ENCODE results near the gene CPEB4. TPM values are rescaled to one million over a fixed set of nuclear protein-coding genes. Genes with fewer than 3 reads are reported as not detected.

CPEB4 gene
- total and polyA plus RNA-seq, 4 donors: 14.3 to 113 (median 32.1) TPM

GRCh38 chr5:173885475-173886010 lies 2.6 kb upstream of the CPEB4 start:
- Histone ChIP-seq H3K27me3 (ENCODE audit: control insufficient read depth in 4 of 4, insufficient read depth in 4 of 4, low read length in 3 of 4) (no peaks in the 10 kb centered on the region), H3K4me3 (ENCODE audit: low read depth in 1 of 3, low read length in 3 of 3) (no peak overlapping the region), H3K36me3 (ENCODE audit: control insufficient read depth in 4 of 4, insufficient read depth in 3 of 4, low read depth in 1 of 4, low read length in 3 of 4) (no peaks in the 10 kb centered on the region), H3K4me1 (ENCODE audit: control insufficient read depth in 4 of 4, insufficient read depth in 4 of 4, low read length in 3 of 4) (peaks cover 0 to 32% (median 18%) of the 10 kb centered on the region in 4 donors), H3K9ac (ENCODE audit: low read depth in 1 of 2, low read length in 2 of 2) (no peak overlapping the region), H3K9me3 (ENCODE audit: control insufficient read depth in 4 of 4, low read length in 3 of 4) (no peaks in the 10 kb centered on the region), H3K27ac (ENCODE audit: low read depth in 1 of 2, low read length in 2 of 2) (no peak overlapping the region)
- 75% methylated on average over 6 of the region's 6 CpGs for WGBS
- peak; percentile 64 for DNase-seq (ENCODE audit: low spot score)
- TF ChIP-seq EGR1 (IDR thresholded peaks at IDR 0.05; ENCODE audit: low read depth in 2 of 2) (no peak), RAD21 (IDR thresholded peaks at IDR 0.05) (peak; percentile 18 to 37)

DNA sequence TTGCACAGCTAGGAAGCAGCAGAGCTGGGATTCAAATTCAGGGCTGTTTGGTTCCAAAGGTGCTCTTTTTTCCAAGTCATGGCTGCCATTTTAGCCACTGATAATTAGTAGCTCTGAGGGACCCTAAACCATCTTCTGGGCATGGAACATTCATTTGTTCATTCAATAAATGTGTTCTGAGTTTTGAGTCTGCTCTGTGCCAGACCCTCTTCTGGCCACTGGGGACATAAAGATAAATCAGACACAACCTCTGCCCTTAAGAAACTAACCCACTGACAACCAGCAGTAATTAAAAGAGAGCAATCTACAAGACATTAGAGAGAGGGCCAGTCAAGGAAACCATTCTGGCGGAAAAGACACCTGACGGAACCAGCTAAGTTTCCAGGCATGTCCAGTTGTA lies 2.0 kb upstream of the CPEB4 start:
- Histone ChIP-seq H3K27ac (ENCODE audit: low read depth in 1 of 2, low read length in 2 of 2) (peak overlapping the region in 1 of 2 donors; percentile 11), H3K9ac (ENCODE audit: low read depth in 1 of 2, low read length in 2 of 2) (no peak overlapping the region), H3K4me3 (ENCODE audit: low read depth in 1 of 3, low read length in 3 of 3) (no peak overlapping the region), H3K36me3 (ENCODE audit: control insufficient read depth in 4 of 4, insufficient read depth in 3 of 4, low read depth in 1 of 4, low read length in 3 of 4) (no peaks in the 10 kb centered on the region), H3K27me3 (ENCODE audit: control insufficient read depth in 4 of 4, insufficient read depth in 4 of 4, low read length in 3 of 4) (no peaks in the 10 kb centered on the region), H3K9me3 (ENCODE audit: control insufficient read depth in 4 of 4, low read length in 3 of 4) (no peaks in the 10 kb centered on the region), H3K4me1 (ENCODE audit: control insufficient read depth in 4 of 4, insufficient read depth in 4 of 4, low read length in 3 of 4) (peaks cover 0 to 34% (median 18%) of the 10 kb centered on the region in 4 donors)
- WGBS: 97% methylated on average over 2 of the region's 2 CpGs
- DNase-seq (ENCODE audit: low spot score): no peak
- TF ChIP-seq YY1 (IDR thresholded peaks at IDR 0.05): peak; percentile 13
- TF ChIP-seq TAF1 (conservative IDR thresholded peaks at IDR 0.05): no peak
- TF ChIP-seq RXRA (IDR thresholded peaks at IDR 0.05): no peak

DNA sequence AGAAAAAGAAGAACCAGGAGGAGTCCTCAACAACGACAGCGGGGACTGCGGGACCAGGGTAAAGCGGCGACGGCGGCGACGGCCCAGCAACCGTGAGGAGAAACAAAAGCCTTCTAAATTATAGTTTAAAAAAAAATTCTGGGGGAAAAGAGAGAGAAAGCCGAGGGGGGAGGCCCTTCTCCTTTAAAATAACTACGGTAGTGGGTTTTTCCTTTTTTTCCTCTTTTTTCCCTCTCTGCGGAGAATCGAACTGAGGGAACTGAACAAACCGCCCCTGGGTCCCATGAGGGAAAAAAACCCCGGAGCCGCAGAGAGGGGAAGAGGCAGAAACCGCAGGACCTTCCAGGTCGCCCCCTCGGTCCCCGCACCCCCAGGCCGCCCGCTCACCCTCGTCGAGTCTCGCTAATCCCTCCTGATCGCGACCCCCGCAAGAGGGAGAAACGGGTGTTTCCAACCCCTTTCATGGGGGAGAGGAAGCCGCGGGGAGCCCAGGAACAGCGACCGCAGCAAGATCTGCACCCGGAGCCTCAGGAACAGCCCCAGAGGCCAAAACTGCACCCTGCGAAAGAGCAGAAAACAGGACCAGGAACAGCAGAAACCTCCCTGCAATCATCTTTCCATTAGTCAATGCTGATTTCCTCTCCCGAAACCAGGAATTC lies 453 bp downstream of the CPEB4 start:
- Histone ChIP-seq H3K9me3 (ENCODE audit: control insufficient read depth in 4 of 4, low read length in 3 of 4) (no peaks in the 10 kb centered on the region), H3K4me1 (ENCODE audit: control insufficient read depth in 4 of 4, insufficient read depth in 4 of 4, low read length in 3 of 4) (peaks cover 0 to 33% (median 14%) of the 10 kb centered on the region in 4 donors), H3K9ac (ENCODE audit: low read depth in 1 of 2, low read length in 2 of 2) (peak overlapping the region; percentile 84 to 99), H3K27me3 (ENCODE audit: control insufficient read depth in 4 of 4, insufficient read depth in 4 of 4, low read length in 3 of 4) (no peaks in the 10 kb centered on the region), H3K4me3 (ENCODE audit: low read depth in 1 of 3, low read length in 3 of 3) (peak overlapping the region; percentile 73 to 91 (median 89)), H3K36me3 (ENCODE audit: control insufficient read depth in 4 of 4, insufficient read depth in 3 of 4, low read depth in 1 of 4, low read length in 3 of 4) (no peaks in the 10 kb centered on the region), H3K27ac (ENCODE audit: low read depth in 1 of 2, low read length in 2 of 2) (peak overlapping the region; percentile 83 to 88)
- TF ChIP-seq RAD21 (IDR thresholded peaks at IDR 0.05): peak in 1 of 2 donors; percentile 22
- TF ChIP-seq FOXA2 (IDR thresholded peaks at IDR 0.05): no peak
- DNase-seq (ENCODE audit: low spot score): peak; percentile 62
- under 1% methylated on average over 37 of the region's 37 CpGs for WGBS

GRCh38 chr5:173890195-173890991 lies 2.2 kb downstream of the CPEB4 start:
- WGBS: 20% methylated on average over 19 of the region's 19 CpGs
- H3K4me1 ChIP-seq (ENCODE audit: control insufficient read depth in 4 of 4, insufficient read depth in 4 of 4, low read length in 3 of 4): peaks cover 6 to 36% (median 17%) of the 10 kb centered on the region in 4 donors
- TF ChIP-seq RXRA (IDR thresholded peaks at IDR 0.05): peak in 1 of 2 donors; percentile 4
- no peak for TF ChIP-seq TAF1 (conservative IDR thresholded peaks at IDR 0.05)
- TF ChIP-seq, protein P1, sequence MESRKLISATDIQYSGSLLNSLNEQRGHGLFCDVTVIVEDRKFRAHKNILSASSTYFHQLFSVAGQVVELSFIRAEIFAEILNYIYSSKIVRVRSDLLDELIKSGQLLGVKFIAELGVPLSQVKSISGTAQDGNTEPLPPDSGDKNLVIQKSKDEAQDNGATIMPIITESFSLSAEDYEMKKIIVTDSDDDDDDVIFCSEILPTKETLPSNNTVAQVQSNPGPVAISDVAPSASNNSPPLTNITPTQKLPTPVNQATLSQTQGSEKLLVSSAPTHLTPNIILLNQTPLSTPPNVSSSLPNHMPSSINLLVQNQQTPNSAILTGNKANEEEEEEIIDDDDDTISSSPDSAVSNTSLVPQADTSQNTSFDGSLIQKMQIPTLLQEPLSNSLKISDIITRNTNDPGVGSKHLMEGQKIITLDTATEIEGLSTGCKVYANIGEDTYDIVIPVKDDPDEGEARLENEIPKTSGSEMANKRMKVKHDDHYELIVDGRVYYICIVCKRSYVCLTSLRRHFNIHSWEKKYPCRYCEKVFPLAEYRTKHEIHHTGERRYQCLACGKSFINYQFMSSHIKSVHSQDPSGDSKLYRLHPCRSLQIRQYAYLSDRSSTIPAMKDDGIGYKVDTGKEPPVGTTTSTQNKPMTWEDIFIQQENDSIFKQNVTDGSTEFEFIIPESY (IDR thresholded peaks at IDR 0.05): no peak
- TF ChIP-seq EGR1 (IDR thresholded peaks at IDR 0.05; ENCODE audit: low read depth in 2 of 2): no peak
- TF ChIP-seq FOXA2 (IDR thresholded peaks at IDR 0.05): no peak
- no peak for TF ChIP-seq ATF3 (IDR thresholded peaks at IDR 0.05)
- peak; percentile 23 for TF ChIP-seq REST (IDR thresholded peaks at IDR 0.05)
- TF ChIP-seq GABPA (IDR thresholded peaks at IDR 0.05 in 1 of 2, conservative IDR thresholded peaks at IDR 0.05 in 1 of 2): no peak
- TF ChIP-seq FOXA1 (IDR thresholded peaks at IDR 0.05): no peak
- TF ChIP-seq JUND (IDR thresholded peaks at IDR 0.05): no peak
- TF ChIP-seq HNF4G (IDR thresholded peaks at IDR 0.05): no peak
- TF ChIP-seq HNF4A (conservative IDR thresholded peaks at IDR 0.05): no peak

More at GRCh38 chr5:173890195-173890991, 2.2 kb downstream of the CPEB4 start:
- peak overlapping the region; percentile 68 to 91 (median 89) for H3K4me3 ChIP-seq (ENCODE audit: low read depth in 1 of 3, low read length in 3 of 3)
- H3K27ac ChIP-seq (ENCODE audit: low read depth in 1 of 2, low read length in 2 of 2): peak overlapping the region; percentile 88
- no peaks in the 10 kb centered on the region for H3K27me3 ChIP-seq (ENCODE audit: control insufficient read depth in 4 of 4, insufficient read depth in 4 of 4, low read length in 3 of 4)
- H3K9me3 ChIP-seq (ENCODE audit: control insufficient read depth in 4 of 4, low read length in 3 of 4): no peaks in the 10 kb centered on the region
- peak overlapping the region; percentile 83 to 99 for H3K9ac ChIP-seq (ENCODE audit: low read depth in 1 of 2, low read length in 2 of 2)
- H3K36me3 ChIP-seq (ENCODE audit: control insufficient read depth in 4 of 4, insufficient read depth in 3 of 4, low read depth in 1 of 4, low read length in 3 of 4): no peaks in the 10 kb centered on the region
- DNase-seq (ENCODE audit: low spot score): peak; percentile 64
